Activated CD8-positive, alpha-beta memory T cell treated with anti-CD3 and anti-CD28 coated beads, Interleukin-2, amount 50 U/mL, for 48 hours (primary cell): ENCODE measurements around the gene KRT6A.
"Not testable (repeated sequence)": the region's sequence is repeated elsewhere in the genome, so short reads cannot be mapped to it uniquely, and the experiment has no call there.

ENCODE experiments used
- DNase-seq: peaks from one replicate; pipeline ENCODE4 v3.0.0-alpha.2; 2020

KRT6A gene

DNA sequence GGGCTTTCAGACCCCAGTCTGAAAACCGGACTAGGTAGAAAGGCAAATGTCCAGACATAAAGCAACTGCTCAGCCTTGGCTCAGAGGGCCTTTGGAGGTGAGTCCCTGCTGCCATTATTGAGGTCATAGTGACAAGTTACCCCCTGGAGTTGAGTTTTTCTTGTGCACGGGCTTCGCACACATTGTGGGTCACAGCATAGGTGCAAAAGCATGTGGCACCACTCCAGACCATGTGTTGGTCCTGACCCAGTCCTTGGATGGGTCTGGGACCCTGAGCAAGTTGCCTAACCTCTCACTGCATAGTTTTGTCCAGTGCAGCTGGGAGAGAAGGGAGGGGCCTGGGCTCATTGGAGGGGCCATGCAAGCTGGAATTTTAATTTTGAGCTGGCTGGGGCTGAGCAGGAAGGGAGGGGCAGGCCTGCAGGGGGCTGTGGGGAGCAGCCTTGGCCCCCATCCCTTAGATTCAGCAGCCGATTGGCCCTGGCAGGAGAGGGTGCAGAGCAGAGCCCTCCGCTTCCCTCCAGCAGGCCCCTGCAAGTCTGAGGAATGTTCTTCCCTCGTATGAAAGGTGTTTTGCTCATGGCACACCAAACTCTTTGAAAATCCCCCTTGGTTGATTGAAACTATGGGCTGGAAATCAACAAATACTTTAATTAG lies 31.3 kb upstream of the KRT6A start:
- peak; percentile 20 for DNase-seq

DNA sequence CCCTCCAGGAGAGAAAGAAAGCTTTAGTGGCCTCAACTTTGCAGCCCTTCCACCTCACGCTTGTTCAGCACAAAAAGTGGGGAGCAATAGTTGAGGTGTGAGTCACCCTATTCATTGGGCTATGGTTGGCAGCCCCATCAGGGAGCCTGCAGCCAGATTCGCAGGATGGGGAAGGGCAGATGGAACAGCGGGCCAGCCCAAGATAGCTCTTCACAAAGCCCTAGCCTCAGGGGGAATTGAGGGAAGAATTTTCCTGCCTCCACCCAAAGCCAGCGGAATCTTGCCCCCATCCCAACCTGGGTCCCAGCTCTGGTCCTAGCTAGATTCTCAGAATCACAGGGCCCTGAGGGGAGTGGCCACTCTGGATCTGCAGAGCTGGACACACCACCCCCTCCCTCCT lies 30.8 kb upstream of the KRT6A start:
- no peak for DNase-seq

DNA sequence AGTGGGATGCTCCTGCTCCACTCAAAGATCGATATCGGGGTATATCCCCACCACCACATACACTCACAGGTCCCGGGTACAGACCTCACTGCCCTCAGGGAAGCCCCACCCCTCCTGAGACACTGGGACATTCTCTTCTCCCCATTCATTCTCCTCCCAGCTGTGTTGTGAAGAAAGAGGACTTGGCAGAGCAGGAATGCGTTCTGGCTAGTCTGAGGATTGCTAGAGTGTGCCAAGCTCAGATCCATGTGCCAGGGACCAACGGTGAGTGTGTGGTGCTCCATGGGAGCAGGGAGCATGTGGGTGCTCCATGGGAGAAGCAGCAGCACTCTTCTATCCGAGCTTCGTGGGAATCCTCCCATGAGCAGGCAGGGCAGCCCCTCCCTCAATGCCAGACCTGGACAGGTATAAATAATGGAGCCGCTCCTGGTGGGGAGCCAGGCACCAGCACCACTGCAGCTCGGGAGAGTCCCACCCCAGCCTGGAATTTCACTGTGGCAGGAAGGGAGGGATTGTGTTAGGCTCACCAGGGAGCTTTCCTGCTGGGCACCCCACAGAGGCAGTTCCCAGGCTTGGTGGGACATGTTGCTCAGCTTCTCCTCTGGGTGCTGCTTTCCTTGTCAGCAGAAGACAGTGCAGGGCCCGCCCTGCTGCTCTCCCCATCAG lies 29.4 kb upstream of the KRT6A start:
- peak; percentile 36 for DNase-seq

DNA sequence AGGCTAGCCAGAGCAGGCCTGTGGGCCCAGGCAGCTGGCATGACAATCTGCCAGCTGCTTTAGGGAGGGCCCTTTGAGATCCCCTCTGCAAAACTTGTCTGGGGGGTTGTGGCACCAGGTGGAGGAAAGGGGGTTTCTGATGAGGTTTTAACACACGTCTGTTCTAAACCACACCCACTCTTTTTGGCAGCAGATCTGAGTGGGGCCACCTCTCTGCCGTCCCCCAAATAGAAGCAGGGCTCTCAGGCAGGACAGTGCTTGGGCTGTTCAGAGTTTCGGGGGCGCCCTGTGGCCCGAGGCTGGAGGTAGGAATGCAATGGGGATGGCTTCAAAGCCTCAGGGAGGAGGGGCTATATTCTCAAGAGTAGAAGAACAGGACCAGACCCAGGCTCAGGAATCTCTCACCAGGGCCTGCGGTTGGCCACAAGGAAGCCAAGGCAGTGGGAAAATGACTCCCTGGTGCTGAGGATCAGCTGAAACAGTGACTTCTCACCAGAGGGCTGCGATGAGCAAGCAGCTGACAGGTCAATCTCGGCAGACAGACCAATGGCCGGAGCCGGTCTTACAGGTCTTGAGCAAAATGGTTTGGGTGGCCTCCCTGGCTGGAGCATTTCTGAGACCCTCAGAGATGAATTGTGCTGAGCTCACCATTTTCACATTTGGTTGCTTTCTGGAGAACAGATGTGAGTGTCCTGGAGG lies 28.7 kb upstream of the KRT6A start:
- no peak for DNase-seq

DNA sequence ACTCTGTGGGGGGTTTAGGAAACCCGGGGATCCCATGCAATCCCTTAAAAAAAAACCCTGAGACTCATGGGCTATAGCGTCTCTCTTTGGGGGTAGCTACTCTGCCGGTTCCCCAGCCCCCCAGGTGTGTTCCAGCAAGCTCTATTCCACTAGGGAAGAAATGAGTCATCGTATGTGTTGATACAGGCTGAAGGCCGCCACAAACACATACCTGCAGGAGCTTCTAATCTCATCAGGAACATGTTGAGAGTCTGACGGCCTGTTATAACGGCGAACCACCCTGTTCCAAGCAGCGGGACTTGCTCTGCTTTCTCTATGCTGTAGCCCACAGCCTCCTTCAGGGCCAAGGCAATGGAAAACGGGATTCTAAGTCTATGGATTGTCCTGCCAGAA lies 28.1 kb upstream of the KRT6A start:
- DNase-seq = no peak

DNA sequence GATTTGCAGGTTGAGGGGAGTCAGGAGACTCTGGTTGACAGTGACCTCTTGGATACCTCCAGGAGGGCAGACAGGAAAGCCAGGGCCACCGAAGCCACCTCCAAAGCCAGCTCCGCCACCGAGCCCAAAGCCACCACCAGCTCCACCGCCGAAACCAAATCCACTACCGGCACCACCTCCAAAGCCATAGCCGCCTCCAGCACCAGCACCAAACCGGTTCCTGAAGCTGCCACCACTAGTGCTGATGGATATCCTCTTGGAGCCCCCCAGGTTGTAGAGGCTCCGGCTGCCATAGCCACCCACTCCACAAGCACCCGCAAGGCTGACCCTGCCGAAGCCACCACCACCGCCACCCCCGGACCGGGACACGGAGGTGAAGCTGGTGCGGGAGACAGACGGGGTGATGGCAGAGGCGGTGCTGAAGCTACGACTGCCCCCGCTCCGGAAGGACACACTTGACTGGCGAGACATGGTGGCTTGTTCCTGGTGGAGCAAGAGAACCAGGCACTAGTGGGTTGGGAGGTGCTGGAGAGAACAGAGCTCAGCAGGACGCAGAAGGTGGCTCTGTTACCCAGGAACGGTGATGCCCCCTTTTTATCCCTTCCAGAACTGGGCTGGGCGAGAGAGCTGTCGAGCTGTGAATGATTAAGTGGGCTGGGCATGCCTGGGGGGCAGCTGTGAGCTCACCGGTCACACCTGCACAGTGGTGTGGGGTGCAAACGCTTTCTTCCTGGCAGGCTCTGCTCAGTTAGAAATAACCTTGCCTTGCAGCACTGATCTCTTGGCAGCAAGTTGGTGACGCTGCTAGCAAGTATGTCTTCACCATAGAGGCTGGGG lies 27.0 kb upstream of the KRT6A start, which contains the start of gene KRT5:
Gene KRT5, minus strand, starts transcription at position 569 of the 837 bp plus-strand sequence. Its CDS starts 98 bp downstream, at position 471.
- DNase-seq = peak; percentile 28

DNA sequence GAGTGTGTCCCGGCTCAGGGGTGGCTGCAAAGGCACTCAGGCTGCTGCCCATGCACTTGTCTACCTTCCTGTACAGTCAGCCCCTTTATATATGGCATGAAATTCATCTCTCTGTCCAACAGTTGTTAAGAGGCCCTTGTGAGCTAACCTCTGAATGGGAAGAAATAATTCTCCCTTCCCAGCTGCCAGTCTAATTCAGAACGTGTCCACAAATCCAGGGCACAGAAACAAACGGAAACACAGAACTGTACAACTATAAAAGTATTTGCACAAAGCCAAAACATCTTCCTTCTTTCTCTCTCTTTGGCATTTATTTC lies 26.3 kb upstream of the KRT6A start:
- DNase-seq = no peak

DNA sequence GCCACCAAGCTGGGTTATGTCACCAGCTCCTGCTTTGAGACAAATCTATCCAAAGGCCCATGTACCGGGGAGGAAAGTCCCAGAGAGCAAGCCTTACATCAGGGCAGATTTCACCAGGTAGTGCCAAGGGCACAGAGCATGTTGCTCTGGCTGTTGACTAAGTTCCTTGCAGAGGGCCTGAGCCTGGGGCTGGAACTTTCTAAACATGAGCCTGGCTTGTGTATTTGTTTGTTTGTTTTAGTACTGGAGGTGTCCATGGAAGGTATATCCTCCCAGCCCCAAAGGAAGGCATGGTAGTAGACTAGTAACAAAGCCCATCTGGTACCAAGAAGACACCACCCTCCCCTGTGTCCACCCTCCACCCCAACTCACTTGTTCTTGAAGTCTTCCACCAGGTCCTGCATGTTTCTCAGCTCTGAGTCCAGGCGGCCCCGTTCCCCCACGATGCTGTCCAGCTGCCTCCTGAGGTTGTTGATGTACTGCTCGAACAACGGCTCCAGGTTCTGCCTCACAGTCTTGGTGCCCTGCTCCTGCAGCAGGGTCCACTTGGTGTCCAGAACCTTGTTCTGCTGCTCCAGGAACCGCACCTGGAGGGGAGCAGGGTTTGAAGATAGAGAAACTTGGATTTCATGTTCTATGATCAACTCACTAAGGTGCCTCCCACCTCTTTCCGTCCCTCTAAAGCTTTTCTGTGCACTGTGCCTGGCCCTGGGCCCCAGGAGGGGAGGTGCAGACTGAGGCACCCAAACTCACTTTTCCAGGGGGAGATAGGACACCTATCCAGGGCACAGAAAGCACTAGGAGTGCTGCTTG lies 25.7 kb upstream of the KRT6A start:
- no peak for DNase-seq

DNA sequence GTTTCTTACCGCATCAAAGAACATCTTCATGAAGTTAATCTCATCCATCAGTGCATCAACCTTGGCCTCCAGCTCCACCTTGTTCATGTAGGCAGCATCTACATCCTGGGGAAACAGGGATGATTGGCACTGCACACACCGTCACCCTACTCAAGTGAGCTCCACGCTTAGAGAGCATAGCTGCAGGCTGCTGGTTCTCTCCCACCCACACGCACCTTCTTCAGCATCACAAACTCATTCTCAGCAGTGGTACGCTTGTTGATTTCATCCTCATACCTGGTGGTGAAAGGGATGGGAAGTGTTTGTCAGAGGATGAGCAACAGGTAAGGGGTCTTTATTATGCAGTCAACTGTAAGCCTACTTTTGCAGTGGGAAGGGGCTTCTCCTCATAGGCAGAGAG lies 24.8 kb upstream of the KRT6A start:
- no peak for DNase-seq

DNA sequence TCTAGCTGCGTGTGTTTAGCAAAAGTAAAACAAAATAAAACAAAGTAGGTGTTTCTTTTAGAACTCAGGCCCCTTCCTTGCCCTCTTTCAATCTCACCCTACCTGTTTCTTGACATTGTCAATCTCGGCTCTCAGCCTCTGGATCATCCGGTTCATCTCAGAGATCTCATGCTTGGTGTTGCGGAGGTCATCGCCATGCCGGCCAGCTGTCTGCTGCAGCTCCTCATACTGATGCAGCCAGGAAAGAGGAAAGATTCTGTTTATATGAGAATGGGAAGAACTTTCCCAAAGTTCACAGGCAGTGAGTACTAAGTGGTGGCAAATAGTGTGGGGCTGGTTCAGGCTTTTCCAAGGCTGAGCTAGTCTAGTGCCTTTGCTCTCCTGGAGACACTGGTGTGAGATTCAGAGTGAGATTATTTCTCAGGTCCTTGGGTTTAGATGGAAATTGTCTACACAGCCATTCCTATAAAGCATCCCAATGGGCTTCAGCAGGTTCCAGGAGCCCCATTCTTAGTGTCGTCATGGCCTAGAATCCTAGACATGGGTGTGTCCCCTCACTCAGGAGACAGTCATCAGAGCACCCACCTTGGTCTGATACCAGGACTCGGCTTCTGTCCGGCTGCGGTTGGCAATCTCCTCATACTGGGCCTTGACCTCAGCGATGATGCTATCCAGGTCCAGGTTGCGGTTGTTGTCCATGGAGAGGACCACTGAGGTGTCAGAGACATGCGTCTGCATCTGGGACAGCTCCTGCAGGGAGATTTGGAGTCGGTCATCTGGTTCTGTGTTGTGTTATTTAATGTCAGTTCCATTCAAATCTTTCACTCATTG lies 24.2 kb upstream of the KRT6A start:
- DNase-seq = no peak

DNA sequence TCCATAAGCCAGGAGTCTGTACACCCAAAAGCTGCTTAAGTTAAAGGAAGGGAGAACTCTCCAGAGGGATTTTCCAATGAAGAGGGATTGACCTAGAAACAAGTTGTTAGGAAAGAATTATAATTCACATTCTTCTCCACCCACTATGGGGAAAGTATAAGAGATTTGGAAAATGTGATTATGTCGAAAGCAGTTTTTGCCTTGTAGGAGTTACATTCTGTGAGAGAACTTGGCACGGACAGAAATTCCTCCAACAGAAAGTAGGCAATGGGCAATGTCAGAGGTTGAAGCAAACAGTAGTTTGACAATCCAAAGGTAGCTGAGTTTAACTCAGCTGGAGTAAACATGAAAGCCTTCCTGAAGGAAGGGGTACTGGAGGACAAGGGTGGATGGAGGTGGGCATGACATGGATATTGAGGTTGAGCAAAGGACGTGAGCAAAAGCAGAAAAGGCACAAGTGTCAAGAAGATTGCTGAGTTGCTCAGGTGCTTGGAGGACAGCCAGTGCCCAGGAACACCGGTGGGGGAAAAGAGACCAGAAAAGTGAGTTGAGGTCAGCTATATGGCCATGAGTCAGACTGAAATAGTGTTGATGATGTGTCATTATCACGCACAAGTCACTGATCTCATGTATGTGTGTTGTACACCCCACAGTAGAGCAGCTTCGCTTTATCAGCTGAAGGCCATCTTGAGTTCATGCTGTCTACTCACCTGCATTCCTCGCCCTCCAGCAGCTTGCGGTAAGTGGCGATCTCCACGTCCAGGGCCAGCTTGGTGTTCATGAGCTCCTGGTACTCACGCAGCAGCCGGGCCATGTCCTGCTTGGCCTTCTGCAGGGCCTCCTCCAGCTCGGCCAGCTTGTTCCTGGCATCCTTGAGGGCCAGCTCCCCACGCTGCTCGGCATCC lies 23.1 kb upstream of the KRT6A start:
- no peak for DNase-seq

DNA sequence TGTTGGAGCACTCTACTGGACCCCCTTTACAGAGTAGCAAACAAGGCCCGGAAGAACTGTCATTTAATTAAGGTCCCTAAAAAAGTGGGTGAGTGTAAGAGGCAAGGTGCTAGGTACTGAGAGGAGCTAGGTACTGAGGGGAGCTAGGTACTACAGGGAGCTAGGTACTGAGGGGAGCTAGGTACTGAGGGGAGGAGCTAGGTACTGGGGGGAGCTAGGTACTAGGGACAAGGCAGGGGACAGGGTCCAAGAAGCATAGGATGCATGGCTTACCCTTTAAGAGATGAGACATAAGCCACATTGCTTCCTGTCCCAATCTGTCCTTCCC lies 22.2 kb upstream of the KRT6A start:
- no peak for DNase-seq

DNA sequence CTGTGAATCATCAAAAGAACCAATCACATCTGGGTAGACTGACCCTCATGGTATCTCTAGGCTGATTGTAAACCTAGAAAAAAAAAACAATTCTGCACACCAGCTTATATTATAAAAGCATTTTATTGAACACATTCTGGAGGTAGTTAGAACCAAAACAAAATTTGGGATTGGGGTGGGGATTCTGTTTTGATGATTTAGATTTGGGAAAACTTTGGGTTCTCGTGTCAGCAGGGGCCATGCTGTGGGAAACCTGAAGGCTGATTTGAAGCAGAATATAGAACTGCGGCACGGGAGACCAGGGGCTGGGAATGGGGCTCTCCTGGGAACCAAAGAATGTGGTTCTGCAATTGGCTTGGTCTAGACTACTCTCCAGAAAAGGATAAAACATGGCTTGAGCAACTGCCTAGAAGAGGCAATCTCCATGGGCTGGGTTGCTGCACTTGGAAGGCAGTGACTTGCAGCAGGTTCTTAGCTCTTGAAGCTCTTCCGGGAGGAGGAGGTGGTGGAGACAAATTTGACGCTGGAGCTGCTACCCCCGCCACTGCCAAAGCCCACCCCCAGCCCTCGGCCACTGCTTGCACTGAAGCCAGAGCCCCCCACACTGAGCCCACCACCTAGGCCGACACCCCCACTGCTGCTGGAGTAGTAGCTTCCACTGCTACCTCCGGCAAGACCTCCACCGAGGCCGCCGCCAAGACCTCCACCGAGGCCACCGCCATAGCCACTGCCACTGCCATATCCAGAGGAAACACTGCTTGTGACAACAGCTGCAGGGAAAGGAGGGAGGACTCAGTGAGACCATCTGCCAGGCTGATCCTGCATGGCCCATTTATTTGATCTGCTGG lies 21.6 kb upstream of the KRT6A start:
- no peak for DNase-seq

DNA sequence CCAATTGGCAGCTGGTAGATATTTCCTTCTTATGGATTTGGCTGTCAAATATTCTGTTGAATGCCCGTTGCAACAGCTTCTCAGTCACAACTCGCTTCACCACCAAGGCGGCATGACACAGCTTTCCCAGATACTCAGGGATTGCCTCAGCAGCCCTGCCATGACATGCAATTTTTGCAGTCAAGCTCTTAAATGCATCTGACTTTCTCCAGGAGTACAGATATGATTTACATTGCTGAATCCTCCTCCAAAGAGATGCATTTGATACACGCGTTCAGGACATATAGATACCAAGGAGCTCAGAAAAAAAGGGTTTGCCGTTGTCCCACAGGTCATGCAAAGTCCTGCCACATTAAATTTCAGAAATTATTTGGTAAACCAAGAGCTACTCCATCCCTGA lies 20.7 kb upstream of the KRT6A start:
- no peak for DNase-seq

DNA sequence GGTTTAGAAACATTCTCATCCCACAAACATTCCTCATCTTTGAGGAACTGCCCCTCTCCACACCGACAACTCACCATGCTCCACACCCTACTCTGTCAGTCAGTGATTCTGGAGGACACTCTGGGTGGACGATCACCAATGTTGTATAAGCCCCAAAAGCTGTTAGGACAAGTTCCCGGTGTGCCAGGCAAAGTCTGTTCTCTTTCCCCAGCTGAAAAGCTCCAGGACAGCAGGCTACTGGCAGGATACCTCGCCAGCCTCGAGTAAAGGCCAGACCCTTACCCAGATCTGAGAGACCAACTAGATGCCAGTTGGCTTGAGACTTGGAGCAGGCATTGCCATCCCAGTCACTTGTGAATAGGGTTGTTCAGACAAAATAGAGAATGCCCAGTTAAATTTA lies 15.2 kb upstream of the KRT6A start:
- DNase-seq = no peak

DNA sequence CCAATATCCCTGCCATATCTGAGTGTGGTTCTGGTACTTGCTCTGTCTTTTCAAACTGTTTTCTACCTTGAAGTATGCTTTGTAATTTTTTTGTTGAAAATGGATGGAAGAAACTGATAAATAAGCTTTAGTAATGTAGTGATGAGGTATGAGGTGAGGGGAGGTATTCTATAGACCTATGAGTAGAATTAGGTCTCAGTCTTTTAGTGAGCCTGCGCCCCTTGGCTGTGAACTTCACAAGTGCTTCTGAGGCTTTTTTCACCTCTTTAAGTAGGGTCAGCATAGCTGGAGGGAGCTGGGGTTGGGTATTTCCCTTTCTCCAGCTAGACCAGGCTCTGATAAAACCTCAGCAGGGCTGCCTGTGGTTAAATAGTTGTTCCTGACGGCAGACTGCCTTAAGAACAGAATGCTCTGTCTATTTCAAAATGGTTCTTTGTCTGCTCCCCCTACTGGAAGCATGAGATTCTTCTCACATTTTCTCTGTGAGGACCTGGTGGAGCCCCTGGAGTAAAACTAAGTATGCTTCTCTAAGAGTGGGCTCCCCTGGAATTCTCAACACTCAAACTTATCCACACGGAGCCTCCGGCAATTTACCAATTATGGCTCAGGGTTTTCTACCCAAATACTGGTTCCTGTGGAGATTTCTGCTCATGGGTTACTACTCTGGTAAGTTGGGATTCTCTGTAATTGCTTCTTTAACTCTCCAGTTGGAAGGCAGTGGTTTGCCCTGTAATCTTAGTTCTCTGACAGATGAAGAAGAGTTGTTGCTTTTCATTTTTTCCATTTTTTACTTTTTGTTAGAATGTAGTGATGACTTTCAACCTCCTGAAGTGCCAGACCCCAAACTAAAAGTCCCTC lies 14.0 kb upstream of the KRT6A start:
- DNase-seq = no peak

DNA sequence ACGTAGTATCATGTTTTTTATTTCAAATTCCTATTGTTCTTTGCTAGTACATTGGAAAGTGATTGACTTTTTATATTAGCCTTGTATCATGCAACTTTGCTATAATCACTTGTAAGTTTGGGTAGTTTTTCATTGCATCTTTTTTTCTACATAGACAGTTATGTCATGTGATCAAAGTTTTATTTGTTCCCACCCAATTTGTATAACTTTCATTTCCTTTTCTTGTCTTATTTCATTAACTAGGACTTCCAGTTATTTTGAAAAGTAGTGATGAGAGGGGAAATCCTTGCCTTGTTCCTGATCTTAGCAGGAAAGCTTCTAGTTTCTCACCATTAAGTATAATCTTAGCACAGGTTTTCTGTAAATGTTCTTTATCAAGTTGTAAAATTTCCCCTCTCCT lies 9.8 kb upstream of the KRT6A start:
- DNase-seq = no peak

DNA sequence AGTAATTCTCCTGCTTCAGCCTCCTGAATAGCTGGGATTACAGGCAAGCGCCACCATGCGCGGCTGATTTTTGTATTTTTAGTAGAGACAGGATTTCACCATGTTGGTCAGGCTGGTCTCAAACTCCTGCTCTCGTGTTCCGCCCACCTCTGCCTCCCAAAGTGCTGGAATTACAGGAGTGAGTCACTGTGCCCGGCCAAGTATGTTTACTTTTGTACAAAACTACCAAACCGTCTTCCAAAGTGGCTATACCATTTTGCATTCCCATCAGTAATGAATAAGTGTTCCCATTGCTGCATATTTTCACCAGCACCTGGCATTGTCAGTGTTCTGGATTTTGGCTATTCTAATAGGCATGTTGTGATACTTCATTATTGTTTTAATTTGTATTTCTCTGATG lies 8.4 kb upstream of the KRT6A start:
- DNase-seq = no peak

DNA sequence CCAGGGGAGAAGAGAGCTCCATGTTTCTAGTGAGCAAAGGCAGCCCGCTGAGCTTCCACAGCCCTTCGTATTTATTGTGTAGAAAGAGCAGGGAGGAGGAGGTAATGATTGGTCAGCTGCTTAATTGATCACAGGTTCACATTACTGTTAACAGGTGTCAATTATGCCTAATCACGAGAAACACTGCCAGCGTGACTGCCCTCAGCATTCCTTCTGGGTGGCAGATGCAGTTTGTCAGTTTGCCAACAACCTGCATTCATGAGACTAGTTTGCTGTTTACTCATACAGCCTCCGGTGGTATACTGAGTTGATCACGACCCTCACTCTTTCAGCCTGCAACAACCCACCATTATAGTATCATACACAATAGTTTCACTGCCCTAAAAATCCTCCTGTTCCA lies 7.5 kb upstream of the KRT6A start:
- DNase-seq = not testable (repeated sequence)
